GM21825 (cell line): Measurements from ENCODE around the gene PLPP3.
"Not testable (repeated sequence)": the region's sequence is repeated elsewhere in the genome, so short reads cannot be mapped to it uniquely, and the experiment has no call there.

ENCODE experiments used
- ATAC-seq: cut with Tn5 transposase; IDR thresholded peaks from one replicate; pipeline ENCODE4 v1.9.1; 2021; ENCODE audit warnings: mild to moderate bottlenecking, moderate library complexity; ENCODE audit not compliant: unreplicated experiment

PLPP3 gene

DNA sequence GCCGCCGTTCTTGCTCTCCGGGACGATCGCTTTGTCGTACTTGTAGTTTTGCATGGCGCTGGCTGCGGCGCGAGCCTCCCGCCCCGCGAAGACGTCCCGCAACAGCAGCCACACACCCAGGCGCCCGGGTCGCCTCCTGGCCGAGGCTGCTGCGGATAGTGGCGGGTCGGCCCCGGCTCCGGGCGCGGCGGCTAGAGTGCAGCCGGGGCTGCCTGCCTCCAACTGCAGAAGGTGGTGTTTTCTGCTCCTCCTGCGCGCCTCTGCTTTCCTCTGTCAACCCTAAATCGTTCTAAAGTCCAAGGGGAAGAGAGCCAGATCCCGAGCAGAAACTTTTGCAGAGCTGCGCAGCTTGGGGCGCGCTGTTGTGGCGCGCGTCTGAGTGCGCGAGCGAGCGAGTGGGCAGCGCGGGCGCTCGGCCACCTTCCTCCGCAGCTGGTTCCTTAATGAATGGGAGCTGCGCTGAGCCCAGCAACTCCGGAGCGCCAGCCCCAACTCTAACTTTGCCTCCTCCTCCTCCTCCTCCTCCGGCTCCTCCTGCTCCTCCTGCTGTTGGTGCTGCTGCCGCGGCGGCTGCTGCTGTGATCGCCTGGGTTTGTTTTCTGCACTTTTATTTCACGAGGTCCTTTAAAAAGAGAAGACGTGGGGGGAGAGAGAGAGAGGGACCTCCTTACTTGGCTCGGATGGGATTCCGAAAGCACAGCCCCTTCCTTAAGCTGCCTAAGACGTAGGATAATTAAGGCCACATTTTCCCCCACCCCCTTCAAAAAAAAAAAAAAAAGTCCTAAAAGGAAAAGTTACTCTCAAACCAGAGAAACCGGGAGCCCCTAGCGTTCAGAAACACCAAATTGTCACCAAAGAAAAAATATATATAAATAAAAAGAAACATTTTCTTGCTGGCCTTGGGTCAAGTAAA lies at the start of gene PLPP3:
PLPP3 (minus strand) TSS at position 601 of the 913 bp plus-strand sequence; CDS start at position 54, 547 bp downstream.
- no peak for ATAC-seq

DNA sequence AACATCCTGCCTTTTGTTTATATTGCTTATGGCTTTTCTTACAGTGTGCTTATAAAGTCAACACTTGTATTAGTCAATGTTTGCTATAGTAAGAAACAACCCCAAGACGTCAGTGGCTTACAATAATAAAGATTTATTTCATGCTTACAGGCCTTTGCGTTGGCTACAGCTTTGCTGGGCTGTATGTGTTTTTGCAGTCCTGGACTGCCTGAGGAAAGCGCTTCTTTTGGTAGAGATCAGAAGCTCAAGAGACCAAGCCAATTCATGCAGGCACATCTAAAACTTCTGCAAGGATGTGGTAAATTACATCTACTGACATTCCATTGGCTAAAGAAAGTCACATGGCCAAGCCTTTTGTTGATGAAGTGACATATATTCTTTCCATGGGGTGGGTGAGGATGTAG lies 48.3 kb upstream of the PLPP3 start:
- ATAC-seq, result no peak

DNA sequence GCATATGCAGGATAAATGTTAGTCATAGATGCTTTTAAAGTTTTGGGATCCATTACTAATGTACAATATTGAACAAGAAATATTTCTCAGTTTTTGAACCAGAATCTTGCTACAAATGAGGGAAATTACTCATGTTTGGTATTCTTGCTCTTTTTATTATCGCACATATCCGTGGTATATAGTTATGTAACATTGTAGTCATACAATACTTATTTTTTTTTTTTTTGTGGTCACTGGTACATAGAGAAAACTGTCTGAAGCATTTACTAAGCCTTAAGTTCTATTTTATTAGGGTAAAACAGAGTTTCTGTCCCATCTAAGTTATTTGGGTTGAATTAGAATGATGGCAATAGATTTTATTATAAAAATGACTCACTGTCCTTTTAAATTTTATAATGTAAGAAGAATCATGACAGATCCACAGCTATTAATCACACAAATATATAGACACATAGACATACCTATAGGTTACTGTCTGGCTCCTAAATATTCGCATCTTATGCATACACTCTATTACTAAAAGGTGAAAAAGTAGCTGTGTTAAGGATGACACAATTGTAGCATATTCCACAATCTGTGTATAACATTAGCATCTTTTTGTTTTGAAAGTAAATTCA lies 47.8 kb upstream of the PLPP3 start:
- no peak for ATAC-seq

DNA sequence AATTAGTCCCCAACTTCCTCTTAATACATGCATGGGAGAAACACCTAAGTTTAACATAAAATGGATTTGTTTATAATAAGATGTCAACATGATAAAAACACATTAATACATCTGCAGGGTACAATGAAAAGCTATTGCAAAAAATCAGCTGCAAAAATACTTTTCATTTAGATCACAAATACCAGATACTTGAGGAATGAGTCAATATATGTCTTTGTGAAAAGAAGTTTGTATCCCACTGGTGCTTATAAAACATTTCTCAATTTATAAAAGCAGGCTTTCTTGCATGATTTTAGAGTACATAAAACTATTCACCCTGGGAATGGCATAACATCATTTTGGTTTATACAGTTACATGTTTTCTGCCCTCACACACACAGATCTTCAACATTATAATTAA lies 47.2 kb upstream of the PLPP3 start:
- ATAC-seq, result no peak

DNA sequence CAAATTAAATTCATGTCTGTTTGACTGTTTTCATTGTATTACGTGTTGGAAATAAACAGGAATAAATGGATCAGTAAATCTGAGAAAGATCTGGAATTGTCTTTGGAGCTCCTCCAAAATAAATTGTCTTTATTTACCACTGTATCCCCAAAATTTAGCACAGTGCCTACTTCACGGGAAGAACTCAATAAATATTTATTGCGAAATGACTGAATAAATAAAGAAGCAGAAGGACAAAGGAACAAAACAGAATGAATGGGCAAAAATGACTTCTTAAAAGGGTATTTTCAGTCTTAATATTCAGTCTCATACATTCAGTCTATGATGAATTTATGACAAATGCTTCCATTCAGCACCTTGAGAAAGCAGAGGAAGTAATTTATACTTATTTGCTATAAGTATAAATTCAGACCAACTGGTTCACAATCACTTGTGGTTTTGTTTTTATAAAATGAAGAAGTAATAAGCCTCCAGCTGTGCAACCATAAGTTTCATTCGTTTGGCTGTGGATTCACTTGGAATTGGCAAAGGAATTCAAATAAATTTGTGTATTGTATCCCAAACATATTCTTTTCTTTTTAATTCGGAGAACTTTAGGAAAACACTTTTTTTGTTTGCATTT lies 46.6 kb upstream of the PLPP3 start:
- no peak for ATAC-seq

DNA sequence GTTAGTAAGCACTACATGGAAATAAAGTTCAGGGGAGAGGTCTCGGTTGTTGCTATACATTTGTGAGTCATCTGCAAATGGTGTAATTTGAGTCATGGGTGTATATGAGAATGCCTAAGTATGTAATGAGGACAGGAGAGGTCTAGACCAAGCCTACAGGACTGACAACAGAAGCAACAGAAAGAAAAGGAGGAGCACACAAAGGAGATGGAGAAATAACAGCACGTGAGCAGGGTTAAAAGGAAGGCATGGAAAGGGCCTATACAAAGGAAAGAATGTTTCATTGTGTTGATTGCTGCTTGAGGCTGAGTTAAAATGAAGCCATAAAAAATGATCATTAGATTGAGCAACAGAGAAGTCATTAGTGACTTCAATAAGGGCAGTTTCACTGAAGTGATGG lies 37.8 kb upstream of the PLPP3 start:
- ATAC-seq, result no peak

DNA sequence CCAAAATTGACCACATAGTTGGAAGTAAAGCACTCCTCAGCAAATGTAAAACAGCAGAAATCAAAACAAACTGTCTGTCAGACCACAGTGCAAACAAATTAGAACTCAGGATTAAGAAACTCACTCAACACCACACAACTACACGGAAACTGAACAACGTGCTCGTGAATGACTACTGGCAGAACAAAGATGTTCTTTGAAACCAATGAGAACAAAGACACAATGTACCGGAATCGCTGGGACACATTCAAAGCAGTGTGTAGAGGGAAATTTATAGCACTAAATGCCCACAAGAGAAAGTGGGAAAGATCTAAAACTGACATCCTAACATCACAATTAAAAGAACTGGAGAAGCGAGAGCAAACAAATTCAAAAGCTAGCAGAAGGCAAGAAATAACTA lies 31.4 kb upstream of the PLPP3 start:
- ATAC-seq, result not testable (repeated sequence)

DNA sequence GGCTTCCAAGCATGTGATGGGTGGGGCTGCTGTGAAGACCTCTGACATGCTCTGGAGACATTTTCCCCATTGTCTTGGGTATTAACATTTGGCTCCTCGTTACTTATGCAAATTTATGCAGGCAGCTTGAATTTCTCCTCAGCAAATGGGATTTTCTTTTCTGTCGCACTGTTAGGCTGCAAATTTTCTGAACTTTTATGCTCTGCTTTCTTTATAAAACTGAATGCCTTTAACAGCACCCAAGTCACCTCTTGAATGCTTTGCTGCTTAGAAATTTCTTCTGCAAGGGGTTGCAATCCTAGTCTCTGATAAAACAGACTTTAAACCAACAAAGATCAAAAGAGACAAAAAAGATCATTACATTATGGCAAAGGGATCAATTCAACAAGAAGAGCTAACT lies 30.7 kb upstream of the PLPP3 start:
- ATAC-seq, result not testable (repeated sequence)

DNA sequence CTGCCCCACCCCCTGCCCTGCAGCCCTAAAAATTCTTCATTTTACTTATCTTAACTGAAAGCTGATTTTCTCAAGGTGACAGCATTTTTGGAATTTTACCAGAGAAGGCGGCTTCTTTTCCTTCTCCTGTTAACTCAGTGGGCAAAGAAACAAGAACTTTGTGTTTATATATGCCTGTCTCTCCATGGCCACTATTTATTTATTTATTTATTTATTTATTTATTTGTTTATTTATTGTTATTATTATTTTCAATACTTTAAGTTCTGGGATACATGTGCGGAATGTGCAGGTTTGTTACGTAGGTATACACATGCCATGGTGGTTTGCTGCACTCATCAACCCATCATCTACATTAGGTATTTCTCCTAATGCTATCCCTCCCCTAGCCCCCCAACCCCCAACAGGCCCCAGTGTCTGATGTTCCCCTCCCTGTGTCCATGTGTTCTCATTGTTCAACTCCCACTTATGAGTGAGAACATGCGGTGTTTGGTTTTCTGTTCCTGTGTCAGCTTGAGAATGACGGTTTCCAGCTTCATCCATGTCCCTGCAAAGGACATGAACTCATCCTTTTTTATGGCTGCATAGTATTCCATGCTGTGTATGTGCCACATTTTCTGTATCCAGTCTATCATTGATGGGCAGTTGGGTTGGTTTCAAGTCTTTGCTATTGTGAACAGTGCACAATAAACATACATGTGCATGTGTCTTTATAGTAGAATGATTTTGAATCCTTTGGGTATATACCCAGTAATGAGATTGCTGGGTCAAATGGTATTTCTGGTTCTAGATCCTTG lies 16.2 kb upstream of the PLPP3 start:
- not testable (repeated sequence) for ATAC-seq

DNA sequence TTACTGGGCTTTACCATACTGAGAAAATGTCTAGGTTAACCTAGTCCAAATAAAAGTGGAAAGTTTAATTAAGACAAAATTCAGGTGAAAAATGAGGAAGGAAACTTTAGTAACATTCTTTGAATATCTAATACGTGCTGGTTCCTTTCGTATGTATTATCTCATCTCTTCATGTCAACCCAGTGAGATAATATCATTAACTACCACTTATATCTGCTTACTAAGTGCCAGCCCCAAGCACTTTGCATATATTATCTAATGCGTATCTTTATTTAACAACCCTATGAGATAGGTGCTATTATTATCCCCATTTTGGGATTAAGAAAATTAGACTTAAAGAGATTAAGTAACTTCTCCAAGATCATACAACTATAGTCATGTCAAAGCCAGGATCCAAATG lies 12.5 kb upstream of the PLPP3 start:
- ATAC-seq, result no peak

DNA sequence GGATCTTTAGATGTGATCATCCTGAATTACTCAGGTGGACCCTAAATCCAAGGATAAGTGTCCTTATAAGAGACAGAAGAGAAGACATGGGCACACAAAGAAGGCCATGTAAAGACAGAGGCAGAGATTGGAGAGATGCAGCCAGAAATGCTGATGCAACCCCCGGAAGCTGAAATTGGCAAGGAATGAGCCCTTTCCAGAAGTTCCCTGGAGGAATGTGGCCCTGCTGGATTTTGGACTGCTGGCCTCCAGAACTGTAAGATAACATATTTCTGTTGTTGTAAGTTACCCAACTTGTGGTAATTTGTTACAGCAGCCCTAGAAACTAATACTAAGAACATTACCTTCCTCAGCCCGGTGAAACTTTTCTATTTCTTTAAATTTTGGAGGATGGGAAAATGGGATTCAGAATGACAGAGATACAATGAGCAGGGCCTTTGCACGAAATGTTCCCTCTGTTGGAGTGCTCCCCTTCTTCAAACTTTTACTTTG lies 11.2 kb upstream of the PLPP3 start:
- no peak for ATAC-seq

DNA sequence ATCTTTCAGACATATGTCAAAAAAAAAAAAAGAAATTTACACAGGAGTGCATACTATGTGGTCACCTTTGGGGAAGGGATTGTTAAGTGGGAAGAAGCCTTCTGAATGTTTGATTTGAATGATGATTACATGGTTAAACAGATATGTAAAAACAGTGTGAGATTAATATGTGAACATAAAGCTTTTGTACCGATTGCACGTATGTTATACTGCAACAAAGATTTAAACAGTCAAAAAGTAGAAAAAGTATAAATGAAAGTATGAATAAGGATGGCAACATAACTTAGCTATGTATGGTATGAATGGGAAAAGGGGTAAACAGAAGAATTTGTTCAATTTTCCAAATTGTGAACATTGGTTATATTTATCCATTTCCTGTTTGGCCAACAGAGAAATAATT lies 10.0 kb upstream of the PLPP3 start:
- ATAC-seq, result no peak

DNA sequence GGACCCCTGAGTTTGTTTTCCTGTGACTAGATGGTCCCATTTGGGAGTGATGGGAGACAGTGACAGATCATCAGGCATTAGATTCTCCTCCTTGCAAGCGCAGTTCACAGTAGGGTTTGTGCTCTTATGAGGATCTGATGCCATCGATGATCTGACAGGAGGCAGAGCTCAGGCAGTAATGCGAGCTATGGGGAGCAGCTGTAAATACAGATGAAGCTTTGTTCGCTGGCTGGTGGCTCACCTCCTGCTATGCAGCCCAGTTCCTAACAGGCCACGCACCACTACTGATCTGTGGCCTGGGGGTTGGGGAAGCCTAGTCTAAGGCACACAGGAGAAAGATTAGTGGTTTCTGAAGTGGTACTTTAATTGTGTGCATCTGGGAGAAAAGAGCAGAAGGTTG lies 7.1 kb upstream of the PLPP3 start:
- no peak for ATAC-seq

DNA sequence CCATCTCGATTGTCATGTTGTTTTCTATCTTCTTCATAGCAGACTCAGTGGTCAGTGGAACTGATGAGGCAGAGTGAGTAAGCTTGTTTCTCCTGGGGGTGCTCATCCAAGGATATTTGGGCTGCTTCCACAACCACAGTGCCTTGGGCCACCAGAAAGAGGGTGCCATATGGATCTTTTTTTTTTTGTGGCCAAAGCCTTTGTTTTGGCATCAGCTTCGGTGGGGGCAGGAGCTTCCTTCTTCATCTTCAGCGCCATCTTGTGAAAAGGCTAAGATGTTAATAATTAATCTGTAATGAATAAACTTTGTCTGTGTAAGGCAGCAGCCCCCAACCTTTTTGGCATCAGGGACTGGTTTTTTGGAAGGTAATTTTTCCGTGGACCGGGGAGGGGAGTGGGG lies 6.6 kb upstream of the PLPP3 start:
- ATAC-seq, result no peak

DNA sequence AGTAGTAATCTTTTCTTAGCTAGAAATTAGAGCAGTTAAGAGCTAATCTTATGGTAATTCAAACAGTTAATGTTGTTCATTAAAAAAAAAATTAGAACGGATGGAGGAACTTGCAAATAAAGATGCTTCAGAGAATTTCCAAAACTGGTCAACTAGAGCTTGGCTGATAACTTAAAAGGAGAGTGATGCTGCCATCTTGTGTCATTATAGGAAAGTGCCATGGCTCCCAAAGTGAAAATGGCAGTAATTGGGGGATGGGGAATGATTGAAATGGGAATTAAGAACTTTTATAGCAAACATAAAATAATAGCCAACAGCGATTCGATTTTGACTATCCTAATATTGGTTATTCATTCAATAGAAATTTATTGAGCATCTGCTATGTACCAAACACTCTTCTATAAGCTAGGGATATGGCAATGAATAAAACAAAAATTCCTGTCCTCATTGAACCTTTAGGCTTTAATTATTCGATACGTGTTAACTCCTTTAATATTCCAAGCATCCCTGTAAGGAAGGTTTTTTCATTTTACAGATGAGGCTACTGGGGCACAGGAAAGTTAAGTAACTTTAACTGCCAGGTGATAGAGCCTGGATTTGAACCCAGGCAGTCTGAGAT lies 5.7 kb upstream of the PLPP3 start:
- ATAC-seq, result no peak

DNA sequence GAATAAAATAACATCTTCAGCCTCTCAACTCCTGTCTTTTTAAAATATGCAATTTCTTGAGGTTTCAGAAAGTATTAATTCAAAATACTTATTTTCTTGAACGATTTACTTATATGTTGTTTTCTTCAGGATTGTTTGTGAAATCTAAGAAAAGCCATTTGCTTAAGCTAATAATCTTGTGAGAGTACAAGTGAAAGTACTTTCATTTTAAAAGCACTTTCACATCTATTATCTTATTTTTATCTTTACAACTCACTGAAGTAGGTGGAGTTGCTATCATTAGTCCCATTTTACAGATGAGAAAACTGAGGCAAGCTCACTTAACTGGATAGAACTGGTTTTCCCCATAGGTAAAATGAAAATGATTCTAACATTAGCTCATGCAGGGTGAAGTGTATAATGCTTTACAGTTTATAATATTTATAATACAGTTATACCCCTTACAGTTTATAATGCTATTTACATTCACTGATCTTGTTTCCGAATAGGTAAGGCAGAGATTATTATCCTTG lies 4.7 kb upstream of the PLPP3 start:
- no peak for ATAC-seq

DNA sequence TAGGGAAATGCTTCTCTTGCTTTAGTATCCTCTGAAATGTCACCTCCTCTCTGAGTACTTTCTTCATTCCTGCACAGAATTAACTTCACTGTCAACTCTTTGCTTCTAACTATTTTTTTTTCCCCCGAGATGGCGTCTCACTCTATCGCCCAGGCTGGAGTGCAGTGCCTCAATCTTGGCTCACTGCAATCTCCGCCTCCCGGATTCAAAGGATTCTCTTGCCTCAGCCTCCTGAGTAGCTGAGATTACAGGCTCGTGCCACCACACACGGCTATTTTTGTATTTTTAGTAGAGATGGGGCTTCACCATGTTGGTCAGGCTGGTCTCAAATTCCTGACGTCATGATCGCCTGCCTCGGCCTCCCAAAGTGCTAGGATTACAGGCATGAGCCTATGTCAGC lies 1.4 kb upstream of the PLPP3 start:
- ATAC-seq, result no peak

DNA sequence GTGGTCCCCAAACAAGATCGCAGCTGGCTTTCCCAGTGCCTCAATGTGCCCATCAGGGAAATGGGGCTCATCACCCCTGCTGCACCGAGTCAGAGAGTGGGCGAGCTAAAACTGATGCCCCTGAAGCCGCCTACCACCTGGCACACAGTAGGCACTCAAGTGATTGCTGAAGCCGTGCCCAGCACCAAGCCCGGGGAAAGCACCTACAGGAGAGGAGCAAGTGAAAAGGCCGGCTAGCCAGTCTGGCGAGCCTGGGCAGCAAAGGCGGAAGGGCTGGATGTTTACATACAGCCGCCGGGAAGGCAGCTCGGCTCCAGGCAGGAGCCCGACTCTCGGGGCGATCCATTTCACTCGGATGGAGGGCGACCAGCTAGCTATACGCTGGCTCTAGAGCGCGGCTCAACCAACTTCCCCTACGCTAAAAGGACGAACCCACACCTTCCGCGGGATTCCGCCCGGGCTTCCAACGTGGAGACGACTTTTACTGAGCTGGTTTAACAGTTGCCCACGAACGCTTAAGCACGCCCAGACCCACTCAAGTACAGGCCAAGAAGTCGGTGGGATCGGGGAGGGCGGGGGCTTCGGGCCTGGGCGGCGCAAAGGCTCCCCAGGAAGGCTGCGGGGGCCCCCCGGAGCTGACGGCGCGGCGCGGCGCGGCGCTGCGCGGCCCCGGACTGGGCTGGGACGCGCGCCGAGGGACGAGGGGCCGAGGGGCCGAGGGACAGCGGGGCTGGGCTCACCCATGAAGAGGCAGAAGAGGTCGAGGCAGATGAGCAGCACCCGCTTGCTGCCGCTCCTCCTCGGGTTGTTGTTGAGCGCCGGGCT lies 1.0 kb downstream of the PLPP3 start:
- no peak for ATAC-seq

DNA sequence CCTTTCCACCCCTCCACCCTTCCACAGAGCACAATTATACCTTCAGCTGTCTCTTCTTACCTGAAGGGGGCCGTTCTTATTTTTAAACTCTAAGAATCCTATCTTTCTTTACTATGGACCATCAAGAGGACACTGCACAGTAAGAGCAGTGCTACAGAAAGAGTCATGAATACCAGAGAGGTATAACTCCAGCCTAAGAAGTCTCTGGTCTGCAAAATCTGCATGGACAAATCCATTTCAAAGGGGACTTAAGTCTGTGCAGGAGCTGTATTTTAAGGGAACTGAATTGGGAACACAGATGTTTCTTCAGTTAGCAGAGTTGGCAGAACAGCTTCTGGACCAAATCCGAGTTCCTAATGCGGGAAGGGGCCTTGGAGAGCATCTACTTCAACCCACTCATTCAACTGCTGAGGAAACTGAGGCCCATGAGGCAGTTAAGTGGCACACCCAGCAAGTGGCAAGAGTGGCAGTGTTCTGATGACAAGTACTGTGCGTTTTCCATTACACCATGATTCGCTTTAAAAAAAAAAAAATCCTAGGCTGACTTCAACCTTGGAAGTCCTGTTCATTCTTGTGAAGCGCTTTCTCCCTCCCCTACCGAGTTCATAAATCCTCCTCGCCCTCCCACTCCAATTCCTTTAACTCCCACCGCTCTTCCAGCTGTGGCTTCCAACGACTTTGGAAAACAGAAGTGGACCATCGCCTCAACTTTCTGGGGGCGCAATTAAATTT lies 1.8 kb downstream of the PLPP3 start:
- ATAC-seq, result no peak
